Mammary epithelial cell (primary cell): Measurements from ENCODE around the gene WDR83.

Experiments used
- EZH2 ChIP-seq: IDR thresholded peaks from 2 replicates; pipeline ENCODE4 v1.6.1; 2012; ENCODE audit warnings: low read length, inconsistent platforms, borderline replicate concordance
- TF ChIP-seq, protein P1 (sequence below), 2 donors: IDR thresholded peaks in 1 of 2; conservative IDR thresholded peaks in 1 of 2; 2 replicates each; pipeline ENCODE4 v1.5.1; 2011 to 2012; ENCODE audit warnings: inconsistent platforms in 2 of 2, low read length in 2 of 2, mild to moderate bottlenecking in 2 of 2, control low read depth in 1 of 2, low read depth in 1 of 2; ENCODE audit not compliant: insufficient read depth in 1 of 2; ENCODE audit errors: extremely low read depth in 1 of 2

DNA sequence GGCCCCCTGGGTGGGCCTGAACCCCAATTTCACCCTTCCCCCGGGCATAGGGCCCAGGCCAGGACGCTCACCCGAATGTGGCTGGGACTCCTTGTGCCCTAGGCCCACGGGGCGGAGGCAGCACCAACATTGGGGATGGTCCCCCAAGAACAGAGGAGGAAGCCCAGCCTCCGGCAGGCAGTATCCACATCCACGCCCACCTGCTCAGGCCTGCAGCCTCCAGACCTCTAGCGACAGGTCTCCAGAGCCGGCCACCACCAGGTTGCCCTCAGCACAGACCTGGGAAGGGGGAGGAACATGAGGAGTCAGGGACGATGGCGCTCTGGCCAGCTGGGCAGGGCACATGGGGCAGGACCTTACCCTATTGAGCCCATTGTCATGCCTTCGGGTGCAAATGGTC is 22.4 kb downstream of the WDR83 start:
- TF ChIP-seq, protein P1, sequence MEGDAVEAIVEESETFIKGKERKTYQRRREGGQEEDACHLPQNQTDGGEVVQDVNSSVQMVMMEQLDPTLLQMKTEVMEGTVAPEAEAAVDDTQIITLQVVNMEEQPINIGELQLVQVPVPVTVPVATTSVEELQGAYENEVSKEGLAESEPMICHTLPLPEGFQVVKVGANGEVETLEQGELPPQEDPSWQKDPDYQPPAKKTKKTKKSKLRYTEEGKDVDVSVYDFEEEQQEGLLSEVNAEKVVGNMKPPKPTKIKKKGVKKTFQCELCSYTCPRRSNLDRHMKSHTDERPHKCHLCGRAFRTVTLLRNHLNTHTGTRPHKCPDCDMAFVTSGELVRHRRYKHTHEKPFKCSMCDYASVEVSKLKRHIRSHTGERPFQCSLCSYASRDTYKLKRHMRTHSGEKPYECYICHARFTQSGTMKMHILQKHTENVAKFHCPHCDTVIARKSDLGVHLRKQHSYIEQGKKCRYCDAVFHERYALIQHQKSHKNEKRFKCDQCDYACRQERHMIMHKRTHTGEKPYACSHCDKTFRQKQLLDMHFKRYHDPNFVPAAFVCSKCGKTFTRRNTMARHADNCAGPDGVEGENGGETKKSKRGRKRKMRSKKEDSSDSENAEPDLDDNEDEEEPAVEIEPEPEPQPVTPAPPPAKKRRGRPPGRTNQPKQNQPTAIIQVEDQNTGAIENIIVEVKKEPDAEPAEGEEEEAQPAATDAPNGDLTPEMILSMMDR (conservative IDR thresholded peaks at IDR 0.05 in 1 of 2, IDR thresholded peaks at IDR 0.05 in 1 of 2; ENCODE audit: extremely low read depth in 1 of 2, insufficient read depth in 1 of 2, low read depth in 1 of 2, low read length in 2 of 2): no peak
- TF ChIP-seq EZH2: no peak
